Activated naive CD8-positive, alpha-beta T cell treated with anti-CD3 and anti-CD28 coated beads, Interleukin-2, amount 10 ng/mL, durations not matched to agents 7 days and 5 days (primary cell): Measurements from ENCODE around the gene RNASE11. TPM values are rescaled to one million over a fixed set of nuclear protein-coding genes. Genes with fewer than 3 reads are reported as not detected.
"Not testable (repeated sequence)": the region's sequence is repeated elsewhere in the genome, so short reads cannot be mapped to it uniquely, and the experiment has no call there.

ENCODE experiments used
- ATAC-seq: fragments of 150-1000 bp; cut with Tn5 transposase; one replicate; pipeline ENCODE4 v1.10.0; 2021; ENCODE audit warnings: low read depth, moderate library complexity
- POLR2A ChIA-PET: fragments of 350-600 bp; sonication (Branson Sonifier 250); formaldehyde crosslinking; loops from one replicate; lab custom pipeline; 2021; ENCODE audit warnings: antibody characterized with exemption; lab: Charles Lee
- DNase-seq: peaks from one replicate; pipeline ENCODE4 v3.0.0; 2021
- H3K27ac Mint-ChIP-seq: one replicate; pipeline ENCODE4 v1.8.0; 2022; ENCODE audit warnings: mild to moderate bottlenecking, mixed read lengths
- H3K27me3 Mint-ChIP-seq: one replicate; pipeline ENCODE4 v1.8.0; 2022; ENCODE audit warnings: mild to moderate bottlenecking, moderate library complexity, mixed read lengths
- H3K36me3 Mint-ChIP-seq: one replicate; pipeline ENCODE4 v1.8.0; 2021; ENCODE audit warnings: mild to moderate bottlenecking, mixed read lengths
- H3K4me1 Mint-ChIP-seq: one replicate; pipeline ENCODE4 v1.8.0; 2021; ENCODE audit warnings: mixed read lengths
- H3K4me3 Mint-ChIP-seq: one replicate; pipeline ENCODE4 v1.8.0; 2022; ENCODE audit warnings: mild to moderate bottlenecking, moderate library complexity, mixed read lengths
- H3K9me3 Mint-ChIP-seq: one replicate; pipeline ENCODE4 v1.8.0; 2021; ENCODE audit warnings: mixed read lengths
- total RNA-seq, 2 experiments: library from RNA; stranded (reverse); gene quantifications; one replicate each; pipeline ENCODE4 v1.2.3, GENCODE V29; 2021

RNASE11 gene
- total RNA-seq, 2 experiments from 2014 or later, result not detected

DNA sequence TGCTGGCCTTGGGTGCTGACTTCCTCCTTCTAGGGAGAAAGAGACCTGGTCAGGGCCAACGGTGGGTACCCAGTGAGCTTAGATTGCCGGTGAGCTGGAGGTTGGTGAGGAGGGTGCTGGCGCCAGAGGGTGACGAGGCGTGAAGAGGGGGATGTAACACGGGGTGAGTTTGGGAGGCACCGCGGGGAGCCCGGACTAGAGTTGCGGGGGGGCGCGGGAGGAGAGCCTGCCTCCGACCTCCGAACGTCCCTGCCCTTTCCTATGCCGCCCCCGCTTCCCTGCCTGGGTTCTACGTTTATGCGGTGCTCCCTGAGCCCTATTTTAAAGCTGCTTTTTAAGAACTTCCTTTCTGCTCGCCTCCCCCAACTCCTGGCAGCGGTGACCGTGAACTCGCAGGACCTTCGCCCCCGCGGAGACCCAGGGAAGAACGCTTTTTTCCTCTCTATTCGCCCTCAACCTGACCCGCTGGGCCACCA, 35.1 kb upstream of the RNASE11 start:
- ATAC-seq, result no peak
- peaks cover 30% of the 10 kb centered on the region for H3K4me1 Mint-ChIP-seq
- no peak for DNase-seq

DNA sequence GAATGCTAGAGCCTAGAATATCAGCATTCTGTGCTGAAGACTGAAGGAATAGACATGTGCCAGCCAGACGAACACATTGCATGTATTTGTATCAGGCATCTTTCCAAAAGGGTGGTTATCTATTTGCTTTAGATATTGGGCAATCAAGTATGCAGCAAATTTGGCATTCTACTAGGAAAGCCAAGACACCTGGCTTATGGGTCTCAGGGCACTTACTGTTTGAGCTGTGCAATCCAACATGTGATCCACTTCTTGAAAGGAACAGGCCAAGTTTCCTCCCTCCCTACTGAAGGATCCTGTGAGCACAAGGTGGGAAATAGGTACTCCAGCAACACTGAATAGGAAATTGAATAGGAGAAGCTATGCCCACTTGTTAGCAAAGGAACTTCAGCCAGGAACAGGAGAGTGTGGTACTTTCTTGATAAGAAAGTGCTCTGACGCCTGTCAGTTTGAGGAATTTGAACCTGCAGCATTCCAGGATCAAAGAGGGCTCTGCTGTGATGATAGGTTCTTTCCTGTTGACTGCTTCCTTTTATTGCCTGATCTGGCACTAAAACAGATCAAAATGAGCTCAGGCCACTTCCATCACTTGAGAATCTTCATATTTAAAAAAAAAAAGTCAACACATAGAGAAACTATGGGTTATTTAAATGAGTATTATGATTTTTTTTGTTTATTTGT, 33.1 kb upstream of the RNASE11 start:
- no peak for DNase-seq
- no peak overlapping the region for H3K27ac Mint-ChIP-seq
- H3K4me1 Mint-ChIP-seq, result peaks cover 35% of the 10 kb centered on the region
- H3K36me3 Mint-ChIP-seq, result no peaks in the 10 kb centered on the region
- H3K4me3 Mint-ChIP-seq, result no peak overlapping the region
- peaks cover 17% of the 10 kb centered on the region for H3K27me3 Mint-ChIP-seq
- H3K9me3 Mint-ChIP-seq, result no peaks in the 10 kb centered on the region
- no peak for ATAC-seq
- POLR2A ChIA-PET, result no interaction called here

More for the DNA sequence above, 35.1 kb upstream of the RNASE11 start:
- Mint-ChIP-seq H3K27ac (no peak overlapping the region), H3K36me3 (no peaks in the 10 kb centered on the region), H3K9me3 (no peaks in the 10 kb centered on the region), H3K27me3 (peaks cover 35% of the 10 kb centered on the region), H3K4me3 (peak overlapping the region; percentile 69)
- POLR2A ChIA-PET, result interaction anchor here (0.5 to 1.8 kb wide), 4 partner anchors 8 to 279 kb away, joined by 3 to 5 read pairs (median 4); partner anchors contain the start of gene PARP2

DNA sequence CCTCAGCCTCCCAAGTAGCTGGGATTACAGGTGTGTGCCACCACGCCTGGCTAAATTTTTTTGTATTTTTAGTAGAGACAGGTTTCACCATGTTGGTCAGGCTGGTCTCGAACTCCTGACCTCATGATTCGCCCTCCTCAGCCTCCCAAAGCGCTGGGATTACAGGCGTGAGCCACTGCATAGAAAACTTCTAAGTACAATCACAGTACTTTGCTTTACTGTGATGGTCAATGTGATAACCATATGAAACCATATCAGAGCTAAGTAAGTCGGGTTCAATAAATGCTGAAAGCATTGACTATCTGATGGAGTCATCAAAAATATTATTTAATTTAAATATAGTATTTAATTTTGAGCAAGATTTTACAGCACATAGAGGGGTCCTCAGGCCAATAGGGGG, 31.9 kb upstream of the RNASE11 start:
- not testable (repeated sequence) for H3K27me3 Mint-ChIP-seq, DNase-seq, ATAC-seq, H3K36me3 Mint-ChIP-seq, H3K9me3 Mint-ChIP-seq, H3K4me3 Mint-ChIP-seq, H3K27ac Mint-ChIP-seq
- POLR2A ChIA-PET, result interaction anchor here (0.7 kb wide), 1 partner anchor 191 kb away, joined by 4 read pairs; no protein-coding TSS in a partner anchor
- peaks cover 24% of the 10 kb centered on the region for H3K4me1 Mint-ChIP-seq

DNA sequence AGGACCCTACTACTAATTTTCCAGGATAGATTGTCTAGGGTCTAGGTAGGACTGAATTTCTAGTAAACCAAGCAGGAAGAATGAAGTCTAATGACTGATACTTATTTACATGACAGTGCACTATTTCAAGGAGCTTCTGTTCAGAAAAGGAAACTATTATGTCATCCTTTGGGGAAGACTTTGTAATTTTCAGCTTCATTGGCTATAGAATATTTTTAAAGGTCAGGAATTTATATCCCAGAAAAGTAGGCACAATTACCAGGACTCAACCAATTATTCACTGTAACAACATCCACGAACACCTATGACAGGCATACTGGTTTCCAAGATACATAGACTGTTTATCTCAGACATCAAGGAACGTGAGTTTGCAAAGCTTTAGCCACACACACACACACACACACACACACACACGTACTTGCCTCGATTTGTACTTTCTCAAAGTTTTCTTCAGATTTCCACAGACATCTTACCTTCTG, 30.5 kb upstream of the RNASE11 start:
- peaks cover 8% of the 10 kb centered on the region for H3K27me3 Mint-ChIP-seq
- no peak overlapping the region for H3K27ac Mint-ChIP-seq
- ATAC-seq, result no peak
- no peaks in the 10 kb centered on the region for H3K9me3 Mint-ChIP-seq
- H3K4me1 Mint-ChIP-seq, result peaks cover 18% of the 10 kb centered on the region
- POLR2A ChIA-PET, result no interaction called here
- no peaks in the 10 kb centered on the region for H3K36me3 Mint-ChIP-seq
- no peak for DNase-seq
- no peak overlapping the region for H3K4me3 Mint-ChIP-seq

DNA sequence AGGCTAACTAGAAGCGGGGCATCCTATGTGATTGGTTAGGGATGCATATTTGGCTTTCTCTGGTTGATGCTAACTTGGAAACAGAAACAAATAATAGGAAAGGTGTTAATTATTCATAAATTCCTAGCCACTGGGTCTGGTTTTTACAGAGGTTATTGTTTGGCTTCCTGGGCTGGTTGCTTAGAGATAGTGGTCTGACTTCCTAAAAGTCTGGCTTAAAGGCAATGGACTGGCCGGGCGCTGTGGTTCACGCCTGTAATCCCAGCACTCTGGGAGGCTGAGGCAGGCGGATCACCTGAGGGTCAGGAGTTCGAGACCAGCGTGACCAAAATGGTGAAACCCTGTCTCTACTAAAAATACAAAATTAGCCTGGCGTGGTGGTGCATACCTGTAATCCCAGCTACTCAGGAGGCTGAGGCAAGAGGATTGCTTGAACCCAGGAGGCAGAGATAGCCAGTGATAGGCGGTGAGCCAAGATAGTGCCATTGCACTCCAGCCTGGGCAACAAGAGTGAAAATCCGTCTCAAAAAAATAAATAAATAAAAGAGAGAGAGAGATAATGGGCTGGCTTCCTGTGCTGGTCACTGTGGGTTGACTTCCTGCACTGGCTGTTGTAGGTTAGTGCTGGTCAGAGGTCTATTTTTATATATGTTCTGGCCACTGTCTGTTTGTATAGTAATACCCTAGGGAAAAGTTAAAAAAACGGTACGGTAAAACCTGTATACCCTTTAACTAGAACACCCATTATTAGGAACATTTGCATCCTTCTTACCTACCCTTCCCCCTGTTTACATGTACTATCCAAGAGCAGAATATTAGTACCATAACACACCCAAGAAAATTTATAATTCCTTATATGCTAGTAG, 29.6 kb upstream of the RNASE11 start:
- DNase-seq, result no peak
- no peak overlapping the region for H3K4me3 Mint-ChIP-seq
- H3K27me3 Mint-ChIP-seq, result peaks cover 8% of the 10 kb centered on the region
- ATAC-seq, result no peak
- POLR2A ChIA-PET, result no interaction called here
- peaks cover 12% of the 10 kb centered on the region for H3K4me1 Mint-ChIP-seq
- no peaks in the 10 kb centered on the region for H3K36me3 Mint-ChIP-seq
- H3K9me3 Mint-ChIP-seq, result no peaks in the 10 kb centered on the region
- no peak overlapping the region for H3K27ac Mint-ChIP-seq

DNA sequence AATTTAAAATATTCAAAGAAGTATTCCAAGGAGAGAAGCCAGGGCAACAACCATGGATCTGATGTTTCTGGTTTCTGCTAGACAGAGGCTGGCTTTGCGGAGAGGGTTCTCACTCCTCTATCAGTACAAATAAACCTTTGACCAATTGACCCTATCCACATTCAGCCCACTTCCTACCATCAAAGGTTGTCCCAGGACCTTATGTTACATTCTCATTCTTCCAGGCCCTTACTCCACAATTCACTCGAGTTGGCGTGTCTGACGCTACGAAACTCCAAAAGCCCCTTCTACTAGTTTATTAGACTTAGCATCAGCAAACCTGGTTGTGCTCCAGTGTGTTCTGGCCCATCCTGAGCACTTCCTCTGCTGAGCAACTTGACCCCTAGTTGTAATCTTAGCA, 28.2 kb upstream of the RNASE11 start:
- POLR2A ChIA-PET, result no interaction called here
- no peak for ATAC-seq

DNA sequence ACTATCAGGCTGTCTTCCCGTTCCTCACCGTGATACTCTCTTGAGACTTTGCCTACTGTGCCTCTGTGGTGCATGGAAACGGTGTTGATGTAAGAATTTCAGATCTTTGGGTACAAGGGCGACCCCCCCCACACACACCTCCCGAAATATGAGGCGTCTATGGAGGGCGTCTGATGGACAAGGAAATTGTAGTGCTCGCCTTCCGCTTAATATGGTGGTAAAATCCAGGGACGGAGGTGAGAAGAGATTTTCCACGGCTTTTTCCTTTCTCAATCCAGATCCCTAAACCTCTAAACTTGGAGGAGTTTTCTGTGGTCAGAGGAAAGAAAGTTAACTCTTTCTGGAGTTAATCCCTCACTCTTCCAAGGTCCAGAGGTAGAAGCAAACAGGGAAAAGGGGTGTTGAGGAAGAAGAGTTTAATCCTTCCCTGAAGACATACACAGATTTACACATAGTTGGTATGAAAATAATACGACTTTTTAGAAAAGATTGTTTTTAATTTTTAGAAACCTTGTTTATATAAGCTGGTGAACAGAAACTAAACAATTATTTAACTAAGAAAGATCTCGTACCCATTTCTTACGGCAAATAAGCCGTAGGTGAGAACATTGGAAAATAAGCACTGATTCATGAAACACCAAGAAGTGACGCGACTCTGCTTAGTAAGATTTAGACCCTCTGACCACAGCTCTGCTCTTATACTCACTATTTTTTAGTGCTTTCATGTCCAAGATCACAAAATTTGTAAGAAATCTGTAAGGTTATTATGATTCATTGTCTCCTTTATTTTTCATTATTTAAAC, 26.4 kb upstream of the RNASE11 start:
- H3K36me3 Mint-ChIP-seq, result no peaks in the 10 kb centered on the region
- ATAC-seq (peak; percentile 7), DNase-seq (no peak)
- H3K4me3 Mint-ChIP-seq, result no peak overlapping the region
- POLR2A ChIA-PET, result interaction anchor here (0.5 to 1.6 kb wide), 7 partner anchors 8 to 281 kb away, joined by 3 to 10 read pairs (median 5); partner anchors contain the start of gene PARP2
- H3K9me3 Mint-ChIP-seq, result no peaks in the 10 kb centered on the region
- H3K27ac Mint-ChIP-seq, result no peak overlapping the region
- peaks cover 4% of the 10 kb centered on the region for H3K27me3 Mint-ChIP-seq
- H3K4me1 Mint-ChIP-seq, result peaks cover 12% of the 10 kb centered on the region

More for the DNA sequence above, 28.2 kb upstream of the RNASE11 start:
- Mint-ChIP-seq H3K4me1 (peaks cover 12% of the 10 kb centered on the region), H3K4me3 (no peak overlapping the region), H3K9me3 (no peaks in the 10 kb centered on the region), H3K27ac (no peak overlapping the region), H3K36me3 (no peaks in the 10 kb centered on the region), H3K27me3 (peaks cover 4% of the 10 kb centered on the region)
- no peak for DNase-seq

DNA sequence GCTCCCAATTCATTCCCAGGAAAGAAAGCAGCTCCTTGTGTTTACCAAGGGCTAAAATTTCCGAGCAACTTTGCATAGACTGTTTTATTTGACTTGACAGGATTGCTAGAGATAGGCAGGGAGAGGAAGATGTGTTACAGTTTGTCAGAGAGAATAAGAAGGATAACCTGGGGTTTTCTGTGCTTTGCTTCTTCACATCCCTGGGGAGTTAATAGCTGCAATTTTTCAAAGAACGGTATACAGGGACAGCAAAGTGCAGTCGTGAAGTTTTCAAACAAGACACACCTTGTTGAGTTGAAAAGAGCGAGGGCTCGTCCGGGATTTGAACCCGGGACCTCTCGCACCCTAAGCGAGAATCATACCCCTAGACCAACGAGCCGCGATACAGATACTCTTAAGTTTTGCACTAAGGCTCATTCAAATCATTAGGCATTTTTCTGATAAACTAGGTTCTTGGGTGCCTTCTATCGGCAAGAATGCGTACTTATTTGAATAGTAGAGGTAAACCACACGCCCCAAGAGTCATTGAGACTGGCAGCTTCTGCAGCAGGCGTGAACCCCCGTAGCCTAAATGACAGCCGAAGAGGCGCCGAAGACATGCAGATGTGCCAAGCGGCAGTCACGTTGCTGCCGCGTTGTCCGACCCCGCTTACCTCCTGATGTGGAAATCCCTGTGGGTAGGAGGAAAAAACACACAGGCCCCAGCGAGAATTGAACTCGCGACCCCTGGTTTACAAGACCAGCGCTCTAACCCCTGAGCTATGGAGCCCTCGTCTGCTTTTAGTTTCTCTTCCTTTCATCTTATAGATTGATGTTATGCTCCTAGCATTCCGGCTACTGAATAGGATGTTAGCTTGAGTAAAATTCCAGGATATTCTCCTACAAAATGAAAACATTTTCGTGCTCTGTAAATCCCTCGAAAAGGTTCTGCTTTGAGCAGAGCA, 25.6 kb upstream of the RNASE11 start:
- DNase-seq, result peak; percentile 79
- POLR2A ChIA-PET, result interaction anchor here (0.5 to 1.6 kb wide), 8 partner anchors 9 to 280 kb away, joined by 3 to 10 read pairs (median 5); partner anchors contain the start of gene PARP2

DNA sequence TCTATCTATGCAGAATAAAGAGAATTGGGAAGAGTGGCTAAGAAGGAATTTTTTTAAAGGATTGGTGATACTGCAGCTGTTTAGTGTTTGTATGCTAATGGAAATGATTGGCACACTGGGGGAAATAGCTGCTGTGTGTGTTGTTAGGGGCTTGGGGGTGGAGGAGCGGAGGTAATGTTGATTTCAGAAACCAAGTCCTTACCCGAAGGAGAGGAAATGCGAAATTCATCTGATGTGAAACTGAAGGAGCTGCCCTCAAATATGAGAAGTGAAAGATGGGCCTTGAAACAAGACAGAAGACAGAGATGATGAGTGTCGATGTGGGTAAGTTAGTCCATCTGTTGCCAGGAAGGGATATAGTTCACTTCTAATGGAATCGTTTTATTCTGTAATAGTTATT, 24.6 kb upstream of the RNASE11 start:
- POLR2A ChIA-PET, result interaction anchor here (1.0 to 1.6 kb wide), 2 partner anchors 69 to 71 kb away, joined by 3 to 8 read pairs; no protein-coding TSS in a partner anchor
- ATAC-seq (no peak), DNase-seq (no peak)
- no peaks in the 10 kb centered on the region for H3K36me3 Mint-ChIP-seq
- H3K27ac Mint-ChIP-seq, result no peak overlapping the region
- no peak overlapping the region for H3K4me3 Mint-ChIP-seq
- H3K9me3 Mint-ChIP-seq, result no peaks in the 10 kb centered on the region
- H3K4me1 Mint-ChIP-seq, result peaks cover 5% of the 10 kb centered on the region
- H3K27me3 Mint-ChIP-seq, result peaks cover 2% of the 10 kb centered on the region

More for the DNA sequence above, 25.6 kb upstream of the RNASE11 start:
- no peak overlapping the region for H3K27ac Mint-ChIP-seq
- H3K27me3 Mint-ChIP-seq, result peaks cover 2% of the 10 kb centered on the region
- peaks cover 12% of the 10 kb centered on the region for H3K4me1 Mint-ChIP-seq
- H3K36me3 Mint-ChIP-seq, result no peaks in the 10 kb centered on the region
- H3K4me3 Mint-ChIP-seq, result no peak overlapping the region
- ATAC-seq, result peak; percentile 79
- no peaks in the 10 kb centered on the region for H3K9me3 Mint-ChIP-seq

DNA sequence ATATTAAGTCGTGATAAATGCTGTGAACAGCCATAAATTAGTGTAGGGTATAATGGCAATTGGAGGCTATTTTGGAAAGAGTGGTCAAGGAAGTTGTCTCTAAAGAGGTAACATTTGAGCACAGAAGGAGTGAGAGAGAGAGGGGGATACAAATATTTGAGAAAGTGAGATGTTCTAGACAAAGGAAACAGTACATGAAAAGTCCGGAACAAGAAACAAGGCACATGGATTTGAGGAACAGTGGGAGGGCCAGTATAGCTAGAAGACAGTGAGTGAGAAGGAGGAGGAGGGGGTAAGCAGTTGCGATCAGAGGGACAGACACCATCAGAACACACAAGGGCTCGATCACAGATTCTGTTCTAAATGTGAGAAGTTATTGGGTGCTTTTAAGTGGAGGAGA, 23.5 kb upstream of the RNASE11 start:
- H3K27ac Mint-ChIP-seq, result no peak overlapping the region
- no peak overlapping the region for H3K4me3 Mint-ChIP-seq
- ATAC-seq (no peak), DNase-seq (no peak)
- peaks cover 4% of the 10 kb centered on the region for H3K4me1 Mint-ChIP-seq
- no peaks in the 10 kb centered on the region for H3K36me3 Mint-ChIP-seq
- no peaks in the 10 kb centered on the region for H3K9me3 Mint-ChIP-seq
- H3K27me3 Mint-ChIP-seq, result no peaks in the 10 kb centered on the region
- POLR2A ChIA-PET, result no interaction called here

DNA sequence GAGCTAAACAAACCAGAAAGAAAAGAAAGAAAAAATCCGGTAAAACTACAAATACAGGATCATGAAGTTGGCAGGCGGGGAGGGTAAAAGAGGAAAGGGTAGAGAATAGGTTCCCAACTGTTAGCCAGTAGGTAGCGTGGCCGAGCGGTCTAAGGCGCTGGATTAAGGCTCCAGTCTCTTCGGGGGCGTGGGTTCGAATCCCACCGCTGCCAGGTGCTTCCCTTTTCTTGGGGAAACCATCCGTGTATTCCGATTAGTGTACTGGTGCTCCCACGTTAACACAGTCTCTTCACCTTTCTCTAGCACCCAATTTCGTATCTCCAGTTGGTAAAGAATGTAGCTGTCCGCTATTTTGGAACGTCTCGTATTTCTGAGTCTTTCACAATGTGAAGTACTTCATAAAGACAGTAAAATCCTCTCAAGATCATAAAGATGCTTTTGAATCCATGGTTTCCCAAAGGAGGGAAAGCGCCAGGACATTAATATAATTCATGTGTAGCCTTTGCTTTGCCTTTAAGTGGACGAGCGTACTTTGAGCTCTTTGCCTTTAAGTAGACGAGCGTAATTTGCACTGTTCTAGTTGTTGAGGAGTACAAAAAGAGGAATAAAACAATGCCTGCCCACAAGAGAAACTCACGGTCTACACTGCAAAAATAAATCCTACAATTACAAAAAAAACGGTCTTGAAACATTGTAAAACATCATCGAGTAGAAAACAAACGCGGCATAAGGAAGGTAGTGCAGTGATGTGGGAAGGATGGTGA, 22.4 kb upstream of the RNASE11 start:
- Mint-ChIP-seq H3K27ac (no peak overlapping the region), H3K9me3 (no peaks in the 10 kb centered on the region), H3K4me3 (no peak overlapping the region), H3K4me1 (peaks cover 4% of the 10 kb centered on the region), H3K36me3 (no peaks in the 10 kb centered on the region), H3K27me3 (no peaks in the 10 kb centered on the region)
- DNase-seq (peak; percentile 69), ATAC-seq (no peak)
- POLR2A ChIA-PET, result interaction anchor here (0.6 to 1.4 kb wide), 5 partner anchors 10 to 267 kb away, joined by 3 to 11 read pairs (median 3); partner anchors contain the start of genes APEX1, OSGEP, PARP2 and TEP1
